ENCODE data around the gene THRAP3. TPM values are rescaled to one million over a fixed set of nuclear protein-coding genes. Genes with fewer than 3 reads are reported as not detected.
"Not testable (repeated sequence)": the region's sequence is repeated elsewhere in the genome, so short reads cannot be mapped to it uniquely, and the experiment has no call there.

The THRAP3 gene
- total and polyA plus RNA-seq, 4 experiments from 2014 or later: 58.5 to 130 (median 113) TPM

DNA sequence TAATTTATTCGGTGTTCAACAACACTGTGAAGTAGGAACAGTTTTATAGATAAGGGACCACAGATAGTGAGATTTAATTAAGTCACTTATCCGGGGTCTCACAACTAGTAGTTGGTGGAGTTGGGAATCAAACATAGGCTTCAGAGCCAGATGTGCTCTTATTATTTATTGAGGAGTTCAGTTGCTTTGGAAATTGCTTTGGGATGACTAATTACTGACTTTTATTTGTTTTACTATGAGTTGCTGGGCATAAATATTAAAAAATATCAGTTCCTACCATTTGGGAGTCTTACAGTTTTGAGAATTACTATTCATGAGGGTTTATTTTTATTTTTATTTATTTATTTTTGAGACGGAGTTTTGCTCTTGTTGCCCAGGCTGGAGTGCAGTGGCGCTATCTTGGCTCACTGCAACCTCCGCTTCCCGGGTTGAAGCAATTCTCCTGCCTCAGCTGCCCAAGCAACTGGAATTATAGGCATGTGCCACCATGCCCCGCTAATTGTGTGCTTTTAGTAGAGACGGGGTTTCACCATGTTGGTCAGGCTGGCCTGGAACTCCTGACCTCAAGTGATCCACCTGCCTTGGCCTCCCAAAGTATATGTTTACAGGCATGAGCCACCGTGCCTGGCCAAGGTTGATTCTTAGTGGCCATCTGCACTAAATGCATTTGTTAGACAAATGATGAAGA lies 27.7 kb downstream of the THRAP3 start:
- Histone ChIP-seq H3K4me1 (ENCODE audit: insufficient read depth, low read length) (peaks cover 66% of the 10 kb centered on the region), H3K36me3 (ENCODE audit: insufficient read depth, low read length) (peaks cover 7% of the 10 kb centered on the region), H3K27me3 (ENCODE audit: insufficient read depth, low read length) (no peaks in the 10 kb centered on the region), H3K9me3 (ENCODE audit: control insufficient read depth in 1 of 2, low read length in 2 of 2) (no peaks in the 10 kb centered on the region), H3K4me3 (ENCODE audit: low read length in 2 of 2) (no peak overlapping the region), H3K27ac (ENCODE audit: low read depth, low read length) (no peak overlapping the region)
- H3K4me3 Mint-ChIP-seq: no peak overlapping the region
- H3K36me3 Mint-ChIP-seq: peaks cover 0 to 20% of the 10 kb centered on the region in 2 donors
- H3K9me3 Mint-ChIP-seq: peaks cover 0 to 4% (median 0%) of the 10 kb centered on the region in 8 donors
- H3K27ac Mint-ChIP-seq: peak overlapping the region in 5 of 7 donors; percentile 19 to 65 (median 42)
- peaks cover 37 to 72% (median 57%) of the 10 kb centered on the region in 4 donors for H3K4me1 Mint-ChIP-seq
- ChIA-PET POLR2A (ENCODE audit: partially characterized antibody) (no interaction called here), CTCF (ENCODE audit: partially characterized antibody) (no interaction called here)
- intact Hi-C loops (cut with micrococcal nuclease): no loop called here
- no peak for DNase-seq
- H3K27me3 Mint-ChIP-seq: no peaks in the 10 kb centered on the region

DNA sequence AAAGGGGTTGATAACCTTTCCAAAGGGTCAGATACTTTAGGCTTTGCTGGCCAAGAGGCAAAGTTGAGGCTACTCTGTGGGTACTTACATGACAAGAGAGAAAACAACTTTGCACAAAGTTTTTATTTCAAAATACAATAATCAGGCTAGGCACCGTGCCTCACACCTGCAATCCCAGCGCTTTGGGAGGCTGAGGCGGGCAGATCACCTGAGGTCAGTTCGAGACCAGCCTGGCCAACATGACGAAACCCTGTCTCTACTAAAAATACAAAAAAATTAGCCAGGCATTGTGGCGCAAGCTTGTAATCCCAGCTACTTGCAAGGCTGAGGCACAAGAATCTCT lies 28.2 kb downstream of the THRAP3 start:
- H3K27ac ChIP-seq (ENCODE audit: low read depth, low read length); H3K4me3 ChIP-seq (ENCODE audit: low read length in 2 of 2); POLR2A ChIA-PET (ENCODE audit: partially characterized antibody); H3K27ac Mint-ChIP-seq; H3K9me3 ChIP-seq (ENCODE audit: control insufficient read depth in 1 of 2, low read length in 2 of 2); intact Hi-C loops (cut with micrococcal nuclease); H3K4me3 Mint-ChIP-seq; H3K9me3 Mint-ChIP-seq; DNase-seq; H3K36me3 ChIP-seq (ENCODE audit: insufficient read depth, low read length); CTCF ChIA-PET (ENCODE audit: partially characterized antibody); H3K27me3 Mint-ChIP-seq; H3K27me3 ChIP-seq (ENCODE audit: insufficient read depth, low read length): not testable (repeated sequence)
- peaks cover 64% of the 10 kb centered on the region for H3K4me1 ChIP-seq (ENCODE audit: insufficient read depth, low read length)
- Mint-ChIP-seq H3K4me1 (peaks cover 40 to 75% (median 61%) of the 10 kb centered on the region in 4 donors), H3K36me3 (peaks cover 0 to 25% of the 10 kb centered on the region in 2 donors)

DNA sequence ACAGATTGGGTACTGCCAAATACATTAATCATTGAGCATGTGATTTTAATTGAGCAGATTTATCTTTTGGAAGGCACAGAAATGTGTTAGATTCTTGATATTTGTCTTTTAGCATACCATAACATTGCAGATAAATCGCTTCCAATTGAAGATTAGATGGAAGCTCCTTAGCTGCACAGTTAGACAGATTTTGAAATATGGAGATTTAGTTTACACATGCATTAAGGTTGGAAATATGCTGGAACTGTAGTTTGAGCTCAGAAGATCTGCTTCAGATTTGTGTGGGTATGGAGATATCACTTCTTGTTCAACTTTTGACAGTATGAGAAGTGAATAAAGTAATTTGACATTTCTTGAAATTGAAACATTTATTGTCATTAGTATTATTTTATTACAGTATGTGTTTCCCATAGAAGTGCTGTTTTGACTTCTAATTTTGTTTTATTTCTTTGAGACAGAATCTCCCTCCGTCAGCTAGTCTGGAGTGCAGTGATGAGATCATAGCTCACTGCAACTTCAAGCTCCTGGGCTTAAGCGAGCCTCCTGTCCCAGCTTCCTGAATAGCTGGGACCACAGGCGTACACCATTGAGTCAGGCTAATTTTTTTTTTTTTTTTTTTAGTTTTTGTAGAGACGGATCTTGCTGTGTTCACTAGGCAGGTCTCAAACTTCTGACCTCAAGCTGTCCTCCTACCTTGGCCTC lies 29.1 kb downstream of the THRAP3 start:
- intact Hi-C loops (cut with micrococcal nuclease): no loop called here
- Histone ChIP-seq H3K27me3 (ENCODE audit: insufficient read depth, low read length) (no peaks in the 10 kb centered on the region), H3K27ac (ENCODE audit: low read depth, low read length) (no peak overlapping the region), H3K4me3 (ENCODE audit: low read length in 2 of 2) (no peak overlapping the region), H3K36me3 (ENCODE audit: insufficient read depth, low read length) (peaks cover 13% of the 10 kb centered on the region), H3K4me1 (ENCODE audit: insufficient read depth, low read length) (peaks cover 55% of the 10 kb centered on the region), H3K9me3 (ENCODE audit: control insufficient read depth in 1 of 2, low read length in 2 of 2) (no peaks in the 10 kb centered on the region)
- no peak for DNase-seq
- Mint-ChIP-seq H3K4me1 (peaks cover 42 to 74% (median 58%) of the 10 kb centered on the region in 4 donors), H3K9me3 (peaks cover 0 to 4% (median 0%) of the 10 kb centered on the region in 8 donors), H3K4me3 (peak overlapping the region in 1 of 8 donors; percentile 8), H3K27me3 (no peaks in the 10 kb centered on the region), H3K27ac (peak overlapping the region in 5 of 7 donors; percentile 37 to 87 (median 57)), H3K36me3 (peaks cover 0 to 31% of the 10 kb centered on the region in 2 donors)
- ChIA-PET POLR2A (ENCODE audit: partially characterized antibody) (no interaction called here), CTCF (ENCODE audit: partially characterized antibody) (interaction anchor here (1.6 kb wide), 1 partner anchor 29 kb away, joined by 4 read pairs; the partner anchor contains the start of gene THRAP3)

DNA sequence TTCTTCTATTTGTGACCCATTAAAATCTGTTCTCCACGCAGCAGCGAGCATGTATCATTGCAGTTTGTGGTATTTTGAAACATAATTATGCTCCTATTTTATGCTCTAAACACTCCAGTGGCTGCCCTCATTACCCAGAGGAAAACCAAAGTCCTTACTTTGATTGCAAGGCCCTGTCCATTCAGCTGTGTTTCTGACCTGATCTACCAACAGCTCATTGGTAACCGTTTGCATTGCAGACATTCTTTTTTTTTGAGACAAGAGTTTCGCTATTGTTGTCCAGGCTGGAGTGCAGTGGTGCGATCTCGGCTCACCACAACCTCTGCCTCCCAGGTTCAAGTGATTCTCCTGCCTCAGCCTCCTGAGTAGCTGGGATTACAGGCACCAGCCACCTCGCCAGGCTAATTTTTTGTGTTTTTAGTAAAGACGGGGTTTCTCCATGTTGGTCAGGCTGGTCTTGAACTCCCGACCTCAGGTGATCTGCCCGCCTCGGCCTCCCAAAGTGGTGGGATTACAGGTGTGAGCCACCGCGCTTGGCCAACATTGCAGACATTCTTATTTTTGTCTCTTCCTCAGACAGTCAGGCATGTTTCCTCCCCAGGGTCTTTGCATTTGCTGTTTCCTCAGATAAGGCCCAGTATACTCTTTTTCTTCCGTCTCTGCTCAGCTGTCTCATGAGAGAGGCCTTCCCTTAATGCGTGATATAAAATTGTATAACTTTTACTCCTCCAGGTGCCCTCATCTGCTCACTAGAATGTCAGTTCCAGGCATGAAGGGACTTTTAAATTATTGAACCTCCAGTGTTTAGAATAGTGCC lies 32.5 kb downstream of the THRAP3 start:
- peaks cover 9 to 51% of the 10 kb centered on the region in 2 donors for H3K36me3 Mint-ChIP-seq

DNA sequence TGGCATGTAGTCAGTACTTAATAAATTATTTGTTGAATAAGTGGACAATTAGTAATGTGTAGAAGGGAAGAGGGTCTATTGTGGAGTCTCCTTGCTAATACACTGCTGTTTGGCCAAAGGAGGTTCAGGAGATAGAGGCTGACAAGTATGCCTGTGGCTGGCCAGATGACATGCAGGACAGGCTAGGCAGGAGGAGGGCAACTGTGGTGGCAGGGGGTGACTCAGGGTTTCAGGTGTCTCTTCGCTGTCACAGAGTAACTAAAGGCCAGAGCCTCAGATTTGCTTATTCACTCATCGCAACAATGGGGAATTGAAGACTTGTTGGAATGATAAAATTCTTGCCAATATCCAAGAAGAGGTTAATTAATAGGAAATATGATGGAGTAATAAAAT lies 33.1 kb downstream of the THRAP3 start:
- no peaks in the 10 kb centered on the region for H3K9me3 ChIP-seq (ENCODE audit: control insufficient read depth in 1 of 2, low read length in 2 of 2)
- no peaks in the 10 kb centered on the region for H3K27me3 Mint-ChIP-seq
- peaks cover 26% of the 10 kb centered on the region for H3K36me3 ChIP-seq (ENCODE audit: insufficient read depth, low read length)
- no peaks in the 10 kb centered on the region for H3K9me3 Mint-ChIP-seq
- H3K27ac Mint-ChIP-seq: peak overlapping the region in 3 of 7 donors; percentile 8 to 72 (median 53)
- DNase-seq: no peak
- no peaks in the 10 kb centered on the region for H3K27me3 ChIP-seq (ENCODE audit: insufficient read depth, low read length)
- CTCF ChIA-PET (ENCODE audit: partially characterized antibody): no interaction called here
- peaks cover 12 to 57% of the 10 kb centered on the region in 2 donors for H3K36me3 Mint-ChIP-seq
- POLR2A ChIA-PET (ENCODE audit: partially characterized antibody): no interaction called here
- H3K4me1 ChIP-seq (ENCODE audit: insufficient read depth, low read length): peaks cover 19% of the 10 kb centered on the region
- intact Hi-C loops (cut with micrococcal nuclease): no loop called here
- no peak overlapping the region for H3K4me3 ChIP-seq (ENCODE audit: low read length in 2 of 2)
- no peak overlapping the region for H3K27ac ChIP-seq (ENCODE audit: low read depth, low read length)
- H3K4me3 Mint-ChIP-seq: no peak overlapping the region
- peaks cover 24 to 48% (median 36%) of the 10 kb centered on the region in 4 donors for H3K4me1 Mint-ChIP-seq

More for the DNA sequence above, 32.5 kb downstream of the THRAP3 start:
- H3K27ac ChIP-seq (ENCODE audit: low read depth, low read length): no peak overlapping the region
- H3K4me1 ChIP-seq (ENCODE audit: insufficient read depth, low read length): peaks cover 23% of the 10 kb centered on the region
- no peaks in the 10 kb centered on the region for H3K9me3 ChIP-seq (ENCODE audit: control insufficient read depth in 1 of 2, low read length in 2 of 2)
- no peaks in the 10 kb centered on the region for H3K27me3 Mint-ChIP-seq
- H3K9me3 Mint-ChIP-seq: no peaks in the 10 kb centered on the region
- no peak overlapping the region for H3K4me3 Mint-ChIP-seq
- no peak overlapping the region for H3K4me3 ChIP-seq (ENCODE audit: low read length in 2 of 2)
- ChIA-PET CTCF (ENCODE audit: partially characterized antibody) (no interaction called here), POLR2A (ENCODE audit: partially characterized antibody) (no interaction called here)
- peak overlapping the region in 2 of 7 donors; percentile 8 to 78 for H3K27ac Mint-ChIP-seq
- H3K27me3 ChIP-seq (ENCODE audit: insufficient read depth, low read length): no peaks in the 10 kb centered on the region
- intact Hi-C loops (cut with micrococcal nuclease): no loop called here
- peaks cover 26% of the 10 kb centered on the region for H3K36me3 ChIP-seq (ENCODE audit: insufficient read depth, low read length)
- H3K4me1 Mint-ChIP-seq: peaks cover 25 to 52% (median 36%) of the 10 kb centered on the region in 4 donors
- no peak for DNase-seq

DNA sequence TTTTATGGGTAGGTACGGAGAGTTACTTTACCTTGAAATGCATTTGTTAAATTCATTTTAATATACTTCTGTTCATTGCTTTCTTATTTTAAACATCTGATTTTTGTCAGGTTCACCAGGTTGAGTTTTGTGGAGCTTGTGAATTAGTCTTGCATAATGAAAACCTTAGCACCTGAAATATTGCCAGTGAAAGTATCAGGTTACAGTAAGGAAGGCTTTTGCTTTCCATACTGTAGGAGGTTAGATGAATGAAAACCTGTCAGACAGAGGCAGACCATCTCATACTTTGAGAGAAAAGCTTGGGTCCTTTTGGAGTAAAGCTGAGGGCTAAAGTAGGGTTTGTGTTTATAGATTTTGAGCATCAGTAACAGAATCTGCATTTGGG lies 34.7 kb downstream of the THRAP3 start:
- H3K4me1 Mint-ChIP-seq: peaks cover 21 to 41% (median 34%) of the 10 kb centered on the region in 4 donors
- Histone ChIP-seq H3K9me3 (ENCODE audit: control insufficient read depth in 1 of 2, low read length in 2 of 2) (no peaks in the 10 kb centered on the region), H3K4me1 (ENCODE audit: insufficient read depth, low read length) (peaks cover 6% of the 10 kb centered on the region), H3K27me3 (ENCODE audit: insufficient read depth, low read length) (no peaks in the 10 kb centered on the region), H3K27ac (ENCODE audit: low read depth, low read length) (no peak overlapping the region), H3K4me3 (ENCODE audit: low read length in 2 of 2) (no peak overlapping the region), H3K36me3 (ENCODE audit: insufficient read depth, low read length) (peaks cover 26% of the 10 kb centered on the region)
- H3K9me3 Mint-ChIP-seq: no peaks in the 10 kb centered on the region
- H3K36me3 Mint-ChIP-seq: peaks cover 17 to 63% of the 10 kb centered on the region in 2 donors
- no peak overlapping the region for H3K4me3 Mint-ChIP-seq
- CTCF ChIA-PET (ENCODE audit: partially characterized antibody): interaction anchor here (0.6 kb wide), 1 partner anchor 11 kb away, joined by 3 read pairs; no protein-coding TSS in a partner anchor
- POLR2A ChIA-PET (ENCODE audit: partially characterized antibody): no interaction called here
- intact Hi-C loops (cut with micrococcal nuclease): no loop called here
- no peak for DNase-seq
- no peak overlapping the region for H3K27ac Mint-ChIP-seq
- H3K27me3 Mint-ChIP-seq: no peaks in the 10 kb centered on the region

DNA sequence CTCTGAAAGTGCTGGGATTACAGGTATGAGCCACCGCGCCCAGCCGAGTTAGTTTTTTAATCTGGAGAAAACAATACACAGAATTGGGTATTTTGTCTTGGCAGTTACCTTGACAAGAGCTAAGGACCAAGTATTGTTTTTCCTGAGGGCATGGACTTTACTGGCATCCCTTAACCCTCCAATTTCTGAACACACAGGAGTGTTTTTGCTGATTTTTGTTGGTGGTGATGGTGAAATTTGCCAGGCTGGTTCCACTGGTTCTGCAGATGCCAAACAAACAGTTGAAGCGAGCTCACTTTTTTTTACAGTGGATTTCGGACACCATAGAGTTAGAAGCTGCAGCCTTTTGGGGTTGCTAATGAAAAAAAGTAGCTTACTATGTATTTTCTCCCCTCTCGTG lies 44.7 kb downstream of the THRAP3 start:
- no peak for DNase-seq
- H3K4me1 ChIP-seq (ENCODE audit: insufficient read depth, low read length): peaks cover 4% of the 10 kb centered on the region
- H3K4me3 ChIP-seq (ENCODE audit: low read length in 2 of 2): no peak overlapping the region
- Mint-ChIP-seq H3K9me3 (no peaks in the 10 kb centered on the region), H3K4me3 (no peak overlapping the region), H3K27me3 (no peaks in the 10 kb centered on the region), H3K36me3 (peaks cover 13 to 49% of the 10 kb centered on the region in 2 donors), H3K27ac (peak overlapping the region in 2 of 7 donors; percentile 55 to 77), H3K4me1 (peaks cover 13 to 16% (median 15%) of the 10 kb centered on the region in 4 donors)
- intact Hi-C loops (cut with micrococcal nuclease): no loop called here
- ChIA-PET POLR2A (ENCODE audit: partially characterized antibody) (no interaction called here), CTCF (ENCODE audit: partially characterized antibody) (interaction anchor here (1.2 kb wide), 1 partner anchor 17 kb away, joined by 4 read pairs; no protein-coding TSS in a partner anchor)
- no peak overlapping the region for H3K27ac ChIP-seq (ENCODE audit: low read depth, low read length)
- H3K36me3 ChIP-seq (ENCODE audit: insufficient read depth, low read length): peaks cover 21% of the 10 kb centered on the region
- H3K27me3 ChIP-seq (ENCODE audit: insufficient read depth, low read length): no peaks in the 10 kb centered on the region
- no peaks in the 10 kb centered on the region for H3K9me3 ChIP-seq (ENCODE audit: control insufficient read depth in 1 of 2, low read length in 2 of 2)
